Measurements from ENCODE around the gene DMTF1. TPM values are rescaled to one million over a fixed set of nuclear protein-coding genes. Genes with fewer than 3 reads are reported as not detected.

Gene DMTF1
- total and polyA plus RNA-seq, 9 of the 15 experiments (the other 6 are each of a cell fraction or from before 2014, with no cell fraction given), result 25.7 to 208 (median 74.7) TPM

DNA sequence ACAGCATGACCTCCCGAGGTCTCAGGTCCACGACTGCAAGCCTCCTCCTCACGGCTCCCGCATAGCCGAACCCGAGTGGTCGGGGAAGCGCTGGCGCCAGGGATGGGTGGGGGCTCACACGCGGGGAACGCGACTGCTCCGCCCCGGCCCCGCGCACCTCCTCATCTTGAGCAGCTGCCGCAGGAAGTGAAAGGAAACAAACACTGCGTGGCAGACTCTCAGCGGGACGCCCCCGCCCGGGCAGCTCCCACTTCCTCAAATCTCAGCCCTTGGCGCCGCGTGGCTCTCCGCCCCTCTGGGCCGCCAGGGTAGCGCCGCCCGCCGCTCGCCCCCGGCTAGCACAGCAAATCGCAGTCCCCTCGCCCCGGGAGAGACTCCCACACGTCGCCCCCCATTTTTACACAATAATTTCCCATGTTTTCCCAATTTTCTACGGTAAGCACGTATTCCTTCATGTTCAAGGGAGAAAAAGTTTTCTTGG is 67.3 kb downstream of the DMTF1 start, which contains the start of gene TMEM243 (continued):
- TF ChIP-seq ZNF764 (CRISPR knock-in tag; IDR thresholded peaks at IDR 0.05; ENCODE audit: low read depth) (no peak), RBM39 (optimal IDR thresholded peaks at IDR 0.05; ENCODE audit: low read depth, low read length) (no peak), ZKSCAN3 (CRISPR knock-in tag; IDR thresholded peaks at IDR 0.05) (no peak), PCBP2 (IDR thresholded peaks at IDR 0.05; ENCODE audit: low read depth, low read length, poor library complexity, severe bottlenecking) (no peak), ZNF175 (CRISPR knock-in tag; IDR thresholded peaks at IDR 0.05; ENCODE audit: low read depth) (no peak), RB1 (IDR thresholded peaks at IDR 0.05; ENCODE audit: low read depth) (0 out of 2 replicates have a peak, but pooled peaks have one; percentile 55), MYBL2 (IDR thresholded peaks at IDR 0.05; ENCODE audit: low read depth) (no peak), MYBL2 (CRISPR knock-in tag; IDR thresholded peaks at IDR 0.05; ENCODE audit: borderline replicate concordance) (no peak), MBD2 (IDR thresholded peaks at IDR 0.05; ENCODE audit: borderline replicate concordance, low read depth) (no peak), RFX5 (IDR thresholded peaks at IDR 0.05; ENCODE audit: low read depth, low read length) (no peak), EHMT2 (IDR thresholded peaks at IDR 0.05) (no peak)
- TF ChIP-seq, protein P1, sequence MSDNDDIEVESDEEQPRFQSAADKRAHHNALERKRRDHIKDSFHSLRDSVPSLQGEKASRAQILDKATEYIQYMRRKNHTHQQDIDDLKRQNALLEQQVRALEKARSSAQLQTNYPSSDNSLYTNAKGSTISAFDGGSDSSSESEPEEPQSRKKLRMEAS (CRISPR knock-in tag; IDR thresholded peaks at IDR 0.05), result peak; percentile 89
- TF ChIP-seq, protein P2, sequence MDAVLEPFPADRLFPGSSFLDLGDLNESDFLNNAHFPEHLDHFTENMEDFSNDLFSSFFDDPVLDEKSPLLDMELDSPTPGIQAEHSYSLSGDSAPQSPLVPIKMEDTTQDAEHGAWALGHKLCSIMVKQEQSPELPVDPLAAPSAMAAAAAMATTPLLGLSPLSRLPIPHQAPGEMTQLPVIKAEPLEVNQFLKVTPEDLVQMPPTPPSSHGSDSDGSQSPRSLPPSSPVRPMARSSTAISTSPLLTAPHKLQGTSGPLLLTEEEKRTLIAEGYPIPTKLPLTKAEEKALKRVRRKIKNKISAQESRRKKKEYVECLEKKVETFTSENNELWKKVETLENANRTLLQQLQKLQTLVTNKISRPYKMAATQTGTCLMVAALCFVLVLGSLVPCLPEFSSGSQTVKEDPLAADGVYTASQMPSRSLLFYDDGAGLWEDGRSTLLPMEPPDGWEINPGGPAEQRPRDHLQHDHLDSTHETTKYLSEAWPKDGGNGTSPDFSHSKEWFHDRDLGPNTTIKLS (IDR thresholded peaks at IDR 0.05; ENCODE audit: borderline replicate concordance, low read depth), result peak; percentile 84
- TF ChIP-seq, protein P3, sequence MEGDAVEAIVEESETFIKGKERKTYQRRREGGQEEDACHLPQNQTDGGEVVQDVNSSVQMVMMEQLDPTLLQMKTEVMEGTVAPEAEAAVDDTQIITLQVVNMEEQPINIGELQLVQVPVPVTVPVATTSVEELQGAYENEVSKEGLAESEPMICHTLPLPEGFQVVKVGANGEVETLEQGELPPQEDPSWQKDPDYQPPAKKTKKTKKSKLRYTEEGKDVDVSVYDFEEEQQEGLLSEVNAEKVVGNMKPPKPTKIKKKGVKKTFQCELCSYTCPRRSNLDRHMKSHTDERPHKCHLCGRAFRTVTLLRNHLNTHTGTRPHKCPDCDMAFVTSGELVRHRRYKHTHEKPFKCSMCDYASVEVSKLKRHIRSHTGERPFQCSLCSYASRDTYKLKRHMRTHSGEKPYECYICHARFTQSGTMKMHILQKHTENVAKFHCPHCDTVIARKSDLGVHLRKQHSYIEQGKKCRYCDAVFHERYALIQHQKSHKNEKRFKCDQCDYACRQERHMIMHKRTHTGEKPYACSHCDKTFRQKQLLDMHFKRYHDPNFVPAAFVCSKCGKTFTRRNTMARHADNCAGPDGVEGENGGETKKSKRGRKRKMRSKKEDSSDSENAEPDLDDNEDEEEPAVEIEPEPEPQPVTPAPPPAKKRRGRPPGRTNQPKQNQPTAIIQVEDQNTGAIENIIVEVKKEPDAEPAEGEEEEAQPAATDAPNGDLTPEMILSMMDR (IDR thresholded peaks at IDR 0.05 in 2 of 3, conservative IDR thresholded peaks at IDR 0.05 in 1 of 3; ENCODE audit: insufficient read depth in 2 of 3, low read depth in 1 of 3, low read length in 3 of 3), result peak in 2 of 3 experiments; percentile 14 to 19; a peak in 1 of 6 replicates
- TF ChIP-seq, protein P4, sequence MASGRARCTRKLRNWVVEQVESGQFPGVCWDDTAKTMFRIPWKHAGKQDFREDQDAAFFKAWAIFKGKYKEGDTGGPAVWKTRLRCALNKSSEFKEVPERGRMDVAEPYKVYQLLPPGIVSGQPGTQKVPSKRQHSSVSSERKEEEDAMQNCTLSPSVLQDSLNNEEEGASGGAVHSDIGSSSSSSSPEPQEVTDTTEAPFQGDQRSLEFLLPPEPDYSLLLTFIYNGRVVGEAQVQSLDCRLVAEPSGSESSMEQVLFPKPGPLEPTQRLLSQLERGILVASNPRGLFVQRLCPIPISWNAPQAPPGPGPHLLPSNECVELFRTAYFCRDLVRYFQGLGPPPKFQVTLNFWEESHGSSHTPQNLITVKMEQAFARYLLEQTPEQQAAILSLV (tag; IDR thresholded peaks at IDR 0.05), result no peak
- TF ChIP-seq, protein P5, sequence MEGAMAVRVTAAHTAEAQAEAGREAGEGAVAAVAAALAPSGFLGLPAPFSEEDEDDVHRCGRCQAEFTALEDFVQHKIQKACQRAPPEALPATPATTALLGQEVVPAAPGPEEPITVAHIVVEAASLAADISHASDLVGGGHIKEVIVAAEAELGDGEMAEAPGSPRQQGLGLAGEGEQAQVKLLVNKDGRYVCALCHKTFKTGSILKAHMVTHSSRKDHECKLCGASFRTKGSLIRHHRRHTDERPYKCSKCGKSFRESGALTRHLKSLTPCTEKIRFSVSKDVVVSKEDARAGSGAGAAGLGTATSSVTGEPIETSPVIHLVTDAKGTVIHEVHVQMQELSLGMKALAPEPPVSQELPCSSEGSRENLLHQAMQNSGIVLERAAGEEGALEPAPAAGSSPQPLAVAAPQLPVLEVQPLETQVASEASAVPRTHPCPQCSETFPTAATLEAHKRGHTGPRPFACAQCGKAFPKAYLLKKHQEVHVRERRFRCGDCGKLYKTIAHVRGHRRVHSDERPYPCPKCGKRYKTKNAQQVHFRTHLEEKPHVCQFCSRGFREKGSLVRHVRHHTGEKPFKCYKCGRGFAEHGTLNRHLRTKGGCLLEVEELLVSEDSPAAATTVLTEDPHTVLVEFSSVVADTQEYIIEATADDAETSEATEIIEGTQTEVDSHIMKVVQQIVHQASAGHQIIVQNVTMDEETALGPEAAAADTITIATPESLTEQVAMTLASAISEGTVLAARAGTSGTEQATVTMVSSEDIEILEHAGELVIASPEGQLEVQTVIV (CRISPR knock-in tag; IDR thresholded peaks at IDR 0.05; ENCODE audit: borderline replicate concordance), result no peak
- TF ChIP-seq, protein P6, sequence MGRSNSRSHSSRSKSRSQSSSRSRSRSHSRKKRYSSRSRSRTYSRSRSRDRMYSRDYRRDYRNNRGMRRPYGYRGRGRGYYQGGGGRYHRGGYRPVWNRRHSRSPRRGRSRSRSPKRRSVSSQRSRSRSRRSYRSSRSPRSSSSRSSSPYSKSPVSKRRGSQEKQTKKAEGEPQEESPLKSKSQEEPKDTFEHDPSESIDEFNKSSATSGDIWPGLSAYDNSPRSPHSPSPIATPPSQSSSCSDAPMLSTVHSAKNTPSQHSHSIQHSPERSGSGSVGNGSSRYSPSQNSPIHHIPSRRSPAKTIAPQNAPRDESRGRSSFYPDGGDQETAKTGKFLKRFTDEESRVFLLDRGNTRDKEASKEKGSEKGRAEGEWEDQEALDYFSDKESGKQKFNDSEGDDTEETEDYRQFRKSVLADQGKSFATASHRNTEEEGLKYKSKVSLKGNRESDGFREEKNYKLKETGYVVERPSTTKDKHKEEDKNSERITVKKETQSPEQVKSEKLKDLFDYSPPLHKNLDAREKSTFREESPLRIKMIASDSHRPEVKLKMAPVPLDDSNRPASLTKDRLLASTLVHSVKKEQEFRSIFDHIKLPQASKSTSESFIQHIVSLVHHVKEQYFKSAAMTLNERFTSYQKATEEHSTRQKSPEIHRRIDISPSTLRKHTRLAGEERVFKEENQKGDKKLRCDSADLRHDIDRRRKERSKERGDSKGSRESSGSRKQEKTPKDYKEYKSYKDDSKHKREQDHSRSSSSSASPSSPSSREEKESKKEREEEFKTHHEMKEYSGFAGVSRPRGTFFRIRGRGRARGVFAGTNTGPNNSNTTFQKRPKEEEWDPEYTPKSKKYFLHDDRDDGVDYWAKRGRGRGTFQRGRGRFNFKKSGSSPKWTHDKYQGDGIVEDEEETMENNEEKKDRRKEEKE (IDR thresholded peaks at IDR 0.05; ENCODE audit: borderline replicate concordance in 1 of 2, control insufficient read depth in 1 of 2, low read depth in 2 of 2, low read length in 1 of 2), result no peak

All from K562 (cell line).